HAP-1 (cell line): ENCODE measurements around the gene PARS2.

Source experiments
- DNase-seq, 2 experiments: peaks; one replicate each; pipeline ENCODE4 v3.0.0-alpha.2; 2016 to 2020; ENCODE audit warnings: low spot score in 2 of 2
- H3K27me3 ChIP-seq: fragments of 250-450 bp; sonication (Bioruptor Pico); 2 replicates; pipeline ENCODE4 v1.5.1; 2020; ENCODE audit warnings: low read depth, mild to moderate bottlenecking, moderate library complexity
- H3K36me3 ChIP-seq: fragments of 250-450 bp; sonication (Bioruptor Pico); replicated peaks from 2 replicates; pipeline ENCODE4 v1.5.1; 2020; ENCODE audit warnings: mild to moderate bottlenecking
- H3K4me1 ChIP-seq: fragments of 250-450 bp; sonication (Bioruptor Pico); 2 replicates; pipeline ENCODE4 v1.5.1; 2020; ENCODE audit warnings: mild to moderate bottlenecking
- H3K4me3 ChIP-seq: fragments of 250-450 bp; sonication (Bioruptor Pico); 2 replicates; pipeline ENCODE4 v1.5.1; 2020; ENCODE audit warnings: mild to moderate bottlenecking, moderate library complexity
- H3K9me3 ChIP-seq: fragments of 250-450 bp; sonication (Bioruptor Pico); 2 replicates; pipeline ENCODE4 v1.5.1; 2020; ENCODE audit warnings: mild to moderate bottlenecking, moderate library complexity
- in situ Hi-C: fragments of 300-500 bp; cut with MboI; formaldehyde crosslinking; loops from 3 replicates; pipeline ENCODE4 v1.14.3; 2020; ENCODE audit warnings: low sequenced_read_pairs, inconsistent platforms, mixed read lengths

The PARS2 gene

GRCh38 chr1:54794451-54795355 is 30.4 kb upstream of the PARS2 start:
- DNase-seq, result no peak
- in situ Hi-C loops, result loop anchor here (10.0 kb wide), 1 partner anchor 280 kb away; no protein-coding TSS in a partner anchor

DNA sequence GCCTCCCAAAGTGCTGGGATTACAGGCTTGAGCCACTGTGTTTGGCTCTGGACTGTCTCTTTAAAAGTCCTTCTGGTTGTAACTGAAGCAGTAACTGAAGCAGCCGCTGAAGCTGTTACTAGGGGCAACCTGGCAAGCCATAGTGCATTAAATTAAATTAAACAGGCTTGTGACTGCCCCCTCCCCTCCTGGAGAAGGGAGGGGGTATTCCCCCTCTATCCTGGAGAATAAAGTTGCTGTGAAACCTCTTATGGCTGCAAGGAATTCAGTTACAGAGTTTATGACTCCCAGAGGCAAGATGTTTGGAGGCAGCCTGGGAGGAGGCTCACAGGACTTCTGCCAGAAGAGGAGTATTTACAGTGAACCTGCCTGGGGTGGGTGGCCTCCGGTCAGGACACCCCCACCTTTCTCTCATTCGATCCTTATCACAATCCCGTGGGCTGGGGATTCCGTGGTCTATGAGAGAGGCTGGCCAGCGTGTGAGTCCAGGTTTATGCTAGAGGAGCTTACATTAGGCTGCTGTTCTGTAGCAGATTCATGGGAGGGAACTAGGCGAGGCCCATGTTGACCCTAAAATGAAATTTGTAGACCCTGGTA is 28.5 kb upstream of the PARS2 start:
- no peaks in the 10 kb centered on the region for H3K36me3 ChIP-seq
- in situ Hi-C loops, result loop anchor here (10.0 kb wide), 1 partner anchor 278 kb away; no protein-coding TSS in a partner anchor
- no peak for DNase-seq

More at GRCh38 chr1:54794451-54795355, 30.4 kb upstream of the PARS2 start:
- Histone ChIP-seq H3K4me1 (no peaks in the 10 kb centered on the region), H3K9me3 (peaks cover 4% of the 10 kb centered on the region; the same call in 1 of the 2 replicates), H3K4me3 (no peak overlapping the region), H3K27me3 (no peaks in the 10 kb centered on the region; the same call in 1 of the 2 replicates), H3K36me3 (no peaks in the 10 kb centered on the region)

GRCh38 chr1:54791880-54792522 is 27.7 kb upstream of the PARS2 start:
- in situ Hi-C loops, result loop anchor here (10.0 kb wide), 1 partner anchor 277 kb away; no protein-coding TSS in a partner anchor
- peak in 1 of 2 experiments; percentile 64 for DNase-seq
- Histone ChIP-seq H3K36me3 (no peaks in the 10 kb centered on the region), H3K4me1 (no peaks in the 10 kb centered on the region), H3K9me3 (peaks cover 4% of the 10 kb centered on the region; the same call in 1 of the 2 replicates), H3K27me3 (peaks cover 3% of the 10 kb centered on the region), H3K4me3 (no peak overlapping the region)

More for the DNA sequence above, 28.5 kb upstream of the PARS2 start:
- H3K27me3 ChIP-seq, result no peaks in the 10 kb centered on the region; the same call in none of the 2 replicates
- no peaks in the 10 kb centered on the region for H3K4me1 ChIP-seq
- H3K9me3 ChIP-seq, result peaks cover 4% of the 10 kb centered on the region; the same call in 1 of the 2 replicates
- H3K4me3 ChIP-seq, result no peak overlapping the region

- Histone ChIP-seq H3K4me1 (no peaks in the 10 kb centered on the region), H3K4me3 (no peak overlapping the region), H3K9me3 (peaks cover 4% of the 10 kb centered on the region; the same call in 1 of the 2 replicates), H3K27me3 (peaks cover 7% of the 10 kb centered on the region), H3K36me3 (no peaks in the 10 kb centered on the region)
- in situ Hi-C loops, result no loop called here
- DNase-seq, result no peak
Observed at GRCh38 chr1:54788459-54788858, 24.1 kb upstream of the PARS2 start.

GRCh38 chr1:54787604-54788003 is 23.3 kb upstream of the PARS2 start:
- H3K36me3 ChIP-seq, result no peaks in the 10 kb centered on the region
- no peaks in the 10 kb centered on the region for H3K4me1 ChIP-seq
- peaks cover 4% of the 10 kb centered on the region; the same call in 1 of the 2 replicates for H3K9me3 ChIP-seq
- H3K27me3 ChIP-seq, result peaks cover 7% of the 10 kb centered on the region
- DNase-seq, result no peak
- no peak overlapping the region for H3K4me3 ChIP-seq
- in situ Hi-C loops, result no loop called here

- Histone ChIP-seq H3K4me3 (no peak overlapping the region), H3K9me3 (0 out of 2 replicates have a peak, but pooled peaks cover under 1% of the 10 kb centered on the region), H3K36me3 (no peaks in the 10 kb centered on the region), H3K4me1 (no peaks in the 10 kb centered on the region), H3K27me3 (peaks cover 7% of the 10 kb centered on the region)
- no peak for DNase-seq
- in situ Hi-C loops, result no loop called here
Observed at GRCh38 chr1:54786778-54787177, 22.5 kb upstream of the PARS2 start.

- in situ Hi-C loops, result no loop called here
- Histone ChIP-seq H3K27me3 (peaks cover 7% of the 10 kb centered on the region), H3K36me3 (no peaks in the 10 kb centered on the region), H3K4me1 (no peaks in the 10 kb centered on the region), H3K9me3 (no peaks in the 10 kb centered on the region), H3K4me3 (no peak overlapping the region)
- no peak for DNase-seq
Observed at GRCh38 chr1:54784066-54784465, 19.7 kb upstream of the PARS2 start.

- in situ Hi-C loops, result no loop called here
Observed at GRCh38 chr1:54782588-54782987, 18.3 kb upstream of the PARS2 start.

GRCh38 chr1:54782156-54782555 is 17.8 kb upstream of the PARS2 start:
- Histone ChIP-seq H3K4me1 (no peaks in the 10 kb centered on the region), H3K9me3 (no peaks in the 10 kb centered on the region), H3K4me3 (no peak overlapping the region), H3K27me3 (0 out of 2 replicates have a peak, but pooled peaks cover 4% of the 10 kb centered on the region), H3K36me3 (no peaks in the 10 kb centered on the region)
- DNase-seq, result no peak
- in situ Hi-C loops, result no loop called here

More at GRCh38 chr1:54782588-54782987, 18.3 kb upstream of the PARS2 start:
- no peaks in the 10 kb centered on the region for H3K4me1 ChIP-seq
- no peak for DNase-seq
- no peak overlapping the region for H3K4me3 ChIP-seq
- H3K9me3 ChIP-seq, result no peaks in the 10 kb centered on the region
- H3K36me3 ChIP-seq, result no peaks in the 10 kb centered on the region
- peaks cover 6% of the 10 kb centered on the region; the same call in 1 of the 2 replicates for H3K27me3 ChIP-seq

- Histone ChIP-seq H3K9me3 (no peaks in the 10 kb centered on the region), H3K27me3 (0 out of 2 replicates have a peak, but pooled peaks cover 4% of the 10 kb centered on the region), H3K36me3 (no peaks in the 10 kb centered on the region), H3K4me3 (no peak overlapping the region), H3K4me1 (no peaks in the 10 kb centered on the region)
- DNase-seq, result no peak
- in situ Hi-C loops, result no loop called here
Observed at GRCh38 chr1:54781023-54781723, 16.9 kb upstream of the PARS2 start.

DNA sequence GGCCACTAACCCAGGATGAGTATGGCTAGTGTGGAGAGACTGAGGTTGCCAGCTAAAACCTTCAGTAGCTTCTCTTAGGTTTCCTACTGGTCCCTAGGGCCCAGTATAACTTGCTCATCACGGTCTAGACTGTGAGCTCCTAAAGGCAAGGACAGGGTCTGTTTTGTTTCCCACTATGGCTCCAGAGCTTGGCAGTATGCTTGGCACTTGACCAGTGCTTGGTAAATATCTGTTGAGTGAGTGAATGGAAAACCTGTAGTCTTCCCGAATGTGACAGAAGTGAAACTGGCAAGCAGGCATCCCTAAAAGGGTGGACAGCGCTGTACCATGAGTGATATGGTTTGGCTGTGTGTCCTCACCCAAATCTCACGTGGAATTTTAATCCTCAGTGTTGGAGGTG is 13.1 kb upstream of the PARS2 start:
- H3K36me3 ChIP-seq, result no peaks in the 10 kb centered on the region
- no peak overlapping the region for H3K4me3 ChIP-seq
- in situ Hi-C loops, result no loop called here
- no peak for DNase-seq
- H3K4me1 ChIP-seq, result no peaks in the 10 kb centered on the region
- H3K9me3 ChIP-seq, result no peaks in the 10 kb centered on the region
- H3K27me3 ChIP-seq, result no peaks in the 10 kb centered on the region

DNA sequence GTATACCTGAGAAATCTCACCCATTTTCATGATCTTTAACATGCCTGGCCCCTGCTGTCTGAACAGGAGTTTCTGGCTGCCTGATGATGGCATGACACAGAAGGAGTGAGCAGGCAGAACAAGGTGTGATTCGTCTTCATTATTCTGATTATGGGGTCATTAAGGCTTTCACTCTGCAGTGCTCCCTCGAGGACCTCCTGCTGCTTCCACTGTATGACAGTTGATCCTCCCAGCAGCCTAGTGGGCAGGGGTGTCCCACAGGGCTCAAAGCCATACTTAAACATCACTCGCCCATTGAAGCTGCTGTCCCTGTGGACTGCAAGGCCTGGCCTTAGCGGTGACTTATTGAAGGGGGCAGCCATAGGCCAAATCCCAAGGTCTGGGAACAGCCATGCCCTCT is 12.7 kb upstream of the PARS2 start:
- Histone ChIP-seq H3K4me3 (no peak overlapping the region), H3K27me3 (no peaks in the 10 kb centered on the region), H3K36me3 (no peaks in the 10 kb centered on the region), H3K9me3 (no peaks in the 10 kb centered on the region), H3K4me1 (no peaks in the 10 kb centered on the region)
- in situ Hi-C loops, result no loop called here
- no peak for DNase-seq
